ENCODE data around the gene QSER1. TPM values are rescaled to one million over a fixed set of nuclear protein-coding genes. Genes with fewer than 3 reads are reported as not detected.

QSER1 gene
- total and polyA plus RNA-seq, 10 of the 15 experiments (the other 5 are each of a cell fraction or from before 2014, with no cell fraction given), result 2.1 to 15.0 (median 9.4) TPM

DNA sequence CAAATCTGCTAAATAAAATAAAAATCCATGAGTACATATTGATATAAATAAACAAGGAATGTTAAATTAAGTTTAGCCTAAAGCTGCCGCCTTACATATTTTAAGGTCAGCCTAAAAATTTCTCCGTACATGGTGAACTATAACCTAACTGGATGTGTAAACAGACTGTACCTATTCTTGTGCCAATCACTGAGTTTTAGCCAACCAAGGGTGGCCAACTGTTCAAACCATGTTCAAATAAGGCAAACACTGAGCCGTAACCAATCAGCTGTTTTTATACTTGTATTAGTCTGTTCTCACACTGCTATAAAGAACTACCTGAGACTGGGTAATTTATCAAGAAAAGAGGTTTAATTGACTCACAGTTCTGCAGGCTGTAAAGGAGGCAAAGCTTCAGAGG is 8.6 kb upstream of the QSER1 start:
- Histone ChIP-seq H3K79me2 (ENCODE audit: control insufficient read depth, insufficient read depth, low read length) (no peaks in the 10 kb centered on the region), H3K4me2 (ENCODE audit: control insufficient read depth, insufficient read depth) (no peak overlapping the region), H3K36me3 (ENCODE audit: control insufficient read depth in 2 of 2, insufficient read depth in 2 of 2, low read length in 1 of 2) (no peaks in the 10 kb centered on the region), H3K27ac (ENCODE audit: control insufficient read depth, insufficient read depth) (no peak overlapping the region), H4K20me1 (ENCODE audit: control insufficient read depth, insufficient read depth) (no peaks in the 10 kb centered on the region), H3K9ac (ENCODE audit: control insufficient read depth, insufficient read depth, low read length) (no peak overlapping the region), H2AFZ (ENCODE audit: control insufficient read depth, low read depth, low read length) (no peak overlapping the region), H3K9me3 (replicated peaks; ENCODE audit: control insufficient read depth, insufficient read depth, low read length) (no peaks in the 10 kb centered on the region), H3K4me3 (no peak overlapping the region), H3K4me1 (ENCODE audit: control insufficient read depth, insufficient read depth, low read length) (no peaks in the 10 kb centered on the region), H3K27me3 (replicated peaks in 1 of 2; ENCODE audit: control insufficient read depth in 2 of 2, insufficient read depth in 2 of 2, low read length in 1 of 2) (no peaks in the 10 kb centered on the region)
- DNase-seq (ENCODE audit: low read depth, low spot score), result no peak
- in situ Hi-C loops (cut with MboI) (no loop called here), intact Hi-C loops (cut with micrococcal nuclease; ENCODE audit: unreplicated experiment) (no loop called here)
- RAD21 ChIA-PET (ENCODE audit: unreplicated experiment), result interaction anchor here (1.2 kb wide), 1 partner anchor 8 kb away, joined by 3 read pairs; the partner anchor contains the start of gene QSER1
- FAIRE-seq, result no peak
- 71% methylated on average over 3 of the region's 3 CpGs for WGBS (ENCODE audit: insufficient coverage, insufficient replicate concordance, low lambda C conversion rate, missing lambda C conversion rate)
- ATAC-seq, result no peak
- POLR2A ChIA-PET, result interaction anchor here (0.9 kb wide), 1 partner anchor 8 kb away, joined by 3 read pairs; no protein-coding TSS in a partner anchor
- CTCF ChIA-PET, result interaction anchor here (1.1 to 3.9 kb wide), 5 partner anchors 74 to 185 kb away, joined by 3 to 19 read pairs (median 6); no protein-coding TSS in a partner anchor
- BruUV-seq (replicated peaks), result no TSS peak
- SMC1A ChIA-PET (ENCODE audit: uncharacterized antibody, unreplicated experiment), result interaction anchor here (1.1 to 4.9 kb wide), 3 partner anchors 11 to 181 kb away, joined by 3 to 21 read pairs (median 6); no protein-coding TSS in a partner anchor
- no peak for TF ChIP-seq MYB (IDR thresholded peaks at IDR 0.05; ENCODE audit: borderline replicate concordance, low read depth, low read length)
- TF ChIP-seq BMI1 (IDR thresholded peaks at IDR 0.05; ENCODE audit: borderline replicate concordance), result no peak
- no peak for TF ChIP-seq IRF4 (IDR thresholded peaks at IDR 0.05; ENCODE audit: low read depth, low read length)
- TF ChIP-seq FOXM1 (IDR thresholded peaks at IDR 0.05; ENCODE audit: low read depth, low read length), result no peak
- TF ChIP-seq NRF1 (conservative IDR thresholded peaks at IDR 0.05; ENCODE audit: low read depth, low read length), result no peak
- TF ChIP-seq ZZZ3 (IDR thresholded peaks at IDR 0.05; ENCODE audit: control insufficient read depth, insufficient read length, low read depth), result no peak
- TF ChIP-seq RUNX3 (IDR thresholded peaks at IDR 0.05; ENCODE audit: low read length), result no peak
- TF ChIP-seq ZNF384 (IDR thresholded peaks at IDR 0.05; ENCODE audit: borderline replicate concordance, low read depth, low read length), result no peak
- TF ChIP-seq, protein P1, sequence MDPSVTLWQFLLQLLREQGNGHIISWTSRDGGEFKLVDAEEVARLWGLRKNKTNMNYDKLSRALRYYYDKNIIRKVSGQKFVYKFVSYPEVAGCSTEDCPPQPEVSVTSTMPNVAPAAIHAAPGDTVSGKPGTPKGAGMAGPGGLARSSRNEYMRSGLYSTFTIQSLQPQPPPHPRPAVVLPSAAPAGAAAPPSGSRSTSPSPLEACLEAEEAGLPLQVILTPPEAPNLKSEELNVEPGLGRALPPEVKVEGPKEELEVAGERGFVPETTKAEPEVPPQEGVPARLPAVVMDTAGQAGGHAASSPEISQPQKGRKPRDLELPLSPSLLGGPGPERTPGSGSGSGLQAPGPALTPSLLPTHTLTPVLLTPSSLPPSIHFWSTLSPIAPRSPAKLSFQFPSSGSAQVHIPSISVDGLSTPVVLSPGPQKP (IDR thresholded peaks at IDR 0.05; ENCODE audit: low read depth, low read length), result no peak
- TF ChIP-seq, protein P2, sequence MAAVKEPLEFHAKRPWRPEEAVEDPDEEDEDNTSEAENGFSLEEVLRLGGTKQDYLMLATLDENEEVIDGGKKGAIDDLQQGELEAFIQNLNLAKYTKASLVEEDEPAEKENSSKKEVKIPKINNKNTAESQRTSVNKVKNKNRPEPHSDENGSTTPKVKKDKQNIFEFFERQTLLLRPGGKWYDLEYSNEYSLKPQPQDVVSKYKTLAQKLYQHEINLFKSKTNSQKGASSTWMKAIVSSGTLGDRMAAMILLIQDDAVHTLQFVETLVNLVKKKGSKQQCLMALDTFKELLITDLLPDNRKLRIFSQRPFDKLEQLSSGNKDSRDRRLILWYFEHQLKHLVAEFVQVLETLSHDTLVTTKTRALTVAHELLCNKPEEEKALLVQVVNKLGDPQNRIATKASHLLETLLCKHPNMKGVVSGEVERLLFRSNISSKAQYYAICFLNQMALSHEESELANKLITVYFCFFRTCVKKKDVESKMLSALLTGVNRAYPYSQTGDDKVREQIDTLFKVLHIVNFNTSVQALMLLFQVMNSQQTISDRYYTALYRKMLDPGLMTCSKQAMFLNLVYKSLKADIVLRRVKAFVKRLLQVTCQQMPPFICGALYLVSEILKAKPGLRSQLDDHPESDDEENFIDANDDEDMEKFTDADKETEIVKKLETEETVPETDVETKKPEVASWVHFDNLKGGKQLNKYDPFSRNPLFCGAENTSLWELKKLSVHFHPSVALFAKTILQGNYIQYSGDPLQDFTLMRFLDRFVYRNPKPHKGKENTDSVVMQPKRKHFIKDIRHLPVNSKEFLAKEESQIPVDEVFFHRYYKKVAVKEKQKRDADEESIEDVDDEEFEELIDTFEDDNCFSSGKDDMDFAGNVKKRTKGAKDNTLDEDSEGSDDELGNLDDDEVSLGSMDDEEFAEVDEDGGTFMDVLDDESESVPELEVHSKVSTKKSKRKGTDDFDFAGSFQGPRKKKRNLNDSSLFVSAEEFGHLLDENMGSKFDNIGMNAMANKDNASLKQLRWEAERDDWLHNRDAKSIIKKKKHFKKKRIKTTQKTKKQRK (IDR thresholded peaks at IDR 0.05; ENCODE audit: low read depth, low read length), result no peak
- TF ChIP-seq CREM (IDR thresholded peaks at IDR 0.05; ENCODE audit: low read depth), result no peak
- TF ChIP-seq, protein P3, sequence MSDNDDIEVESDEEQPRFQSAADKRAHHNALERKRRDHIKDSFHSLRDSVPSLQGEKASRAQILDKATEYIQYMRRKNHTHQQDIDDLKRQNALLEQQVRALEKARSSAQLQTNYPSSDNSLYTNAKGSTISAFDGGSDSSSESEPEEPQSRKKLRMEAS (IDR thresholded peaks at IDR 0.05; ENCODE audit: low read depth, low read length), result no peak
- TF ChIP-seq, protein P4, sequence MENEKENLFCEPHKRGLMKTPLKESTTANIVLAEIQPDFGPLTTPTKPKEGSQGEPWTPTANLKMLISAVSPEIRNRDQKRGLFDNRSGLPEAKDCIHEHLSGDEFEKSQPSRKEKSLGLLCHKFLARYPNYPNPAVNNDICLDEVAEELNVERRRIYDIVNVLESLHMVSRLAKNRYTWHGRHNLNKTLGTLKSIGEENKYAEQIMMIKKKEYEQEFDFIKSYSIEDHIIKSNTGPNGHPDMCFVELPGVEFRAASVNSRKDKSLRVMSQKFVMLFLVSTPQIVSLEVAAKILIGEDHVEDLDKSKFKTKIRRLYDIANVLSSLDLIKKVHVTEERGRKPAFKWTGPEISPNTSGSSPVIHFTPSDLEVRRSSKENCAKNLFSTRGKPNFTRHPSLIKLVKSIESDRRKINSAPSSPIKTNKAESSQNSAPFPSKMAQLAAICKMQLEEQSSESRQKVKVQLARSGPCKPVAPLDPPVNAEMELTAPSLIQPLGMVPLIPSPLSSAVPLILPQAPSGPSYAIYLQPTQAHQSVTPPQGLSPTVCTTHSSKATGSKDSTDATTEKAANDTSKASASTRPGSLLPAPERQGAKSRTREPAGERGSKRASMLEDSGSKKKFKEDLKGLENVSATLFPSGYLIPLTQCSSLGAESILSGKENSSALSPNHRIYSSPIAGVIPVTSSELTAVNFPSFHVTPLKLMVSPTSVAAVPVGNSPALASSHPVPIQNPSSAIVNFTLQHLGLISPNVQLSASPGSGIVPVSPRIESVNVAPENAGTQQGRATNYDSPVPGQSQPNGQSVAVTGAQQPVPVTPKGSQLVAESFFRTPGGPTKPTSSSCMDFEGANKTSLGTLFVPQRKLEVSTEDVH (IDR thresholded peaks at IDR 0.05; ENCODE audit: low read depth, partially characterized antibody), result no peak
- TF ChIP-seq FOXK2 (IDR thresholded peaks at IDR 0.05), result no peak
- TF ChIP-seq, protein P5, sequence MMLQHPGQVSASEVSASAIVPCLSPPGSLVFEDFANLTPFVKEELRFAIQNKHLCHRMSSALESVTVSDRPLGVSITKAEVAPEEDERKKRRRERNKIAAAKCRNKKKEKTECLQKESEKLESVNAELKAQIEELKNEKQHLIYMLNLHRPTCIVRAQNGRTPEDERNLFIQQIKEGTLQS (IDR thresholded peaks at IDR 0.05; ENCODE audit: borderline replicate concordance, extremely low read depth, low read depth, low read length), result no peak
- no peak for TF ChIP-seq MTA2 (IDR thresholded peaks at IDR 0.05; ENCODE audit: low read depth)

All from GM12878 (cell line).